ENCODE data around the gene PTBP1.

DNA sequence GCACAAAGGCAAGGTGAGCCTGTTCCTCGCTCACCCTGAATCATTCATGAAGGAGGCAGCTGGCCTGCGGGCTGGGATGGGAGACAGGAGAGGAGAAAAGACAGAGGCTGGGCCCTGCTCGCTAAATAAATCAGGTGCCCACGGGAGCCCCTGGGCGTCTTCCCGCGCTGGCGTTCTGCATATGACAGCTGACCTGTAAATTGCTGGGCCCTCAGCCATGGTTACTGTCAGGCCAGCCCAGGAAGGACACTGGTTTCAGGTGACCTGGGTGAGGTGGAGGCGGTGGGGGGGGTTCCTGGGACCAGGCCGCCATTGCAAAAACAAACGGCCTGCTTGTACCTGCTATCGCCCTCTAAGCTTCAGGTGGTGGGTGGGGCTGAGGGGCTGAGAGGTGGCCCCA lies 3.4 kb upstream of the PTBP1 start:
- TF ChIP-seq, protein P1, sequence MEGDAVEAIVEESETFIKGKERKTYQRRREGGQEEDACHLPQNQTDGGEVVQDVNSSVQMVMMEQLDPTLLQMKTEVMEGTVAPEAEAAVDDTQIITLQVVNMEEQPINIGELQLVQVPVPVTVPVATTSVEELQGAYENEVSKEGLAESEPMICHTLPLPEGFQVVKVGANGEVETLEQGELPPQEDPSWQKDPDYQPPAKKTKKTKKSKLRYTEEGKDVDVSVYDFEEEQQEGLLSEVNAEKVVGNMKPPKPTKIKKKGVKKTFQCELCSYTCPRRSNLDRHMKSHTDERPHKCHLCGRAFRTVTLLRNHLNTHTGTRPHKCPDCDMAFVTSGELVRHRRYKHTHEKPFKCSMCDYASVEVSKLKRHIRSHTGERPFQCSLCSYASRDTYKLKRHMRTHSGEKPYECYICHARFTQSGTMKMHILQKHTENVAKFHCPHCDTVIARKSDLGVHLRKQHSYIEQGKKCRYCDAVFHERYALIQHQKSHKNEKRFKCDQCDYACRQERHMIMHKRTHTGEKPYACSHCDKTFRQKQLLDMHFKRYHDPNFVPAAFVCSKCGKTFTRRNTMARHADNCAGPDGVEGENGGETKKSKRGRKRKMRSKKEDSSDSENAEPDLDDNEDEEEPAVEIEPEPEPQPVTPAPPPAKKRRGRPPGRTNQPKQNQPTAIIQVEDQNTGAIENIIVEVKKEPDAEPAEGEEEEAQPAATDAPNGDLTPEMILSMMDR (IDR thresholded peaks at IDR 0.05; ENCODE audit: extremely low read depth in 1 of 2, insufficient read depth in 1 of 2, low read depth in 1 of 2, low read length in 2 of 2), result no peak
- TF ChIP-seq POLR2AphosphoS5 (IDR thresholded peaks at IDR 0.05; ENCODE audit: insufficient read depth, low read depth, low read length) (no peak), POLR2A (IDR thresholded peaks at IDR 0.05; ENCODE audit: low read depth, low read length) (no peak)

Measured in endothelial cell of umbilical vein (primary cell).